Fibroblast of skin of scalp (primary cell): ENCODE data around the gene NYNRIN.
"Not testable (repeated sequence)": the region's sequence is repeated elsewhere in the genome, so short reads cannot be mapped to it uniquely, and the experiment has no call there.

ENCODE experiments used
- DNase-seq: peaks from one replicate; pipeline ENCODE4 v3.0.0-alpha.2; 2013

The NYNRIN gene

GRCh38 chr14:24431569-24432258 lies 32.9 kb downstream of the NYNRIN start:
- DNase-seq = peak; percentile 94

GRCh38 chr14:24432259-24433131 lies 33.7 kb downstream of the NYNRIN start:
- DNase-seq = no peak

GRCh38 chr14:24434036-24434435 lies 35.2 kb downstream of the NYNRIN start:
- DNase-seq = no peak

- no peak for DNase-seq
Observed at GRCh38 chr14:24434676-24435075, 35.9 kb downstream of the NYNRIN start.

GRCh38 chr14:24435192-24435810 lies 36.5 kb downstream of the NYNRIN start:
- no peak for DNase-seq

GRCh38 chr14:24435998-24436354 lies 37.2 kb downstream of the NYNRIN start:
- no peak for DNase-seq

- peak; percentile 73 for DNase-seq
Observed at GRCh38 chr14:24436355-24437019, 37.7 kb downstream of the NYNRIN start.

- no peak for DNase-seq
Observed at GRCh38 chr14:24437020-24437735, 38.4 kb downstream of the NYNRIN start.

GRCh38 chr14:24437736-24438067 lies 38.9 kb downstream of the NYNRIN start:
- no peak for DNase-seq

GRCh38 chr14:24438223-24439097 lies 39.7 kb downstream of the NYNRIN start:
- DNase-seq = no peak

- DNase-seq = no peak
Observed at GRCh38 chr14:24439257-24439656, 40.5 kb downstream of the NYNRIN start.

- DNase-seq = no peak
Observed at GRCh38 chr14:24439830-24440605, 41.2 kb downstream of the NYNRIN start.

- DNase-seq = no peak
Observed at GRCh38 chr14:24440606-24441399, 42.0 kb downstream of the NYNRIN start.

GRCh38 chr14:24441485-24441884 lies 42.7 kb downstream of the NYNRIN start:
- no peak for DNase-seq

GRCh38 chr14:24441904-24442239 lies 43.1 kb downstream of the NYNRIN start:
- DNase-seq = no peak

GRCh38 chr14:24442240-24443052 lies 43.6 kb downstream of the NYNRIN start, which contains the start of gene SDR39U1:
Gene SDR39U1, minus strand, starts transcription at chr14:24442776. Its CDS starts 7 bp downstream, at chr14:24442769.
- DNase-seq = peak; percentile 99

GRCh38 chr14:24443053-24443665 lies 44.4 kb downstream of the NYNRIN start:
- DNase-seq = no peak

GRCh38 chr14:24450828-24451227 lies 52.0 kb downstream of the NYNRIN start:
- not testable (repeated sequence) for DNase-seq
